Activated T-cell treated with anti-CD3 and anti-CD28 coated beads for 24 hours (primary cell): ENCODE results near the gene PLAC1.

Experiments used
- DNase-seq: peaks from one replicate; pipeline ENCODE4 v3.0.0-alpha.2; 2020; ENCODE audit warnings: low read depth

PLAC1 gene

DNA sequence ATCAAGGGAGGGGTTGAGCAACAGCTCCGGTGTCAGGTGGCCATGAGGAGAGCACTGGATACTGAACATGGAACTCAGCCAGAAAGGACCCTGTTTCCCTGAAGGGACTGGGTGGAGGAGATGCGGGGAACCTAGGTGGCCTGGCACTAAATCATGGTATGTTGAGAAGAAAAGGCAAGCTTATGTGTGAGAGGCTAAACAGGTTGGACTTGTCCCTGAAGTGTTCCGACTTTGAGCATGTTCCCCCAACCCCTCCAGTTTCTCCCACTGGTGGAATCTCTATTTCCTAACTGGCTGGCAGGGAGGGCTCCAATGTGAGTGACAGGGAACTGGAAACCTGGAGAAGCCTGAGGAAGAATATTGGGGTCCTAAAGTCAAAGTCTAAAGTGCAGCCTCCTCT lies 69.5 kb downstream of the PLAC1 start:
- DNase-seq = no peak

DNA sequence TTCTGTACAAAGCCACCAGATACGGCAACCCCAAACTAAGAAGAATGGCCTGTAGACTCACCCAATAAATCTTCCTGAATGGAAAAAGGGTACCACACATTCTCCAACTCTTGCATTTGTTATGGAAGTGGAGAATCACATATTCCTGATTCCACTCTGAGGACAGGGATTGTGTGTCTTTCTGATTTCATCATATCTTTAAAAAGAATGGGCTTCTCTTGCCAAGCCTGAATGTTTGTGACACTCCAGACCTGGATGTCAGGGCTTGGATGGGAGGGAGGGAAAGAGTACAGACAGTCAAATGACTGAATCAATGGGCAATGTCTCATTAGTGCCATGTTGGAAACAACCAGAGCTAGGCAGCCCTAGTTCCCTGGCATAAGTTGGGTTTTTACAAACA lies 77.4 kb downstream of the PLAC1 start:
- DNase-seq = no peak

DNA sequence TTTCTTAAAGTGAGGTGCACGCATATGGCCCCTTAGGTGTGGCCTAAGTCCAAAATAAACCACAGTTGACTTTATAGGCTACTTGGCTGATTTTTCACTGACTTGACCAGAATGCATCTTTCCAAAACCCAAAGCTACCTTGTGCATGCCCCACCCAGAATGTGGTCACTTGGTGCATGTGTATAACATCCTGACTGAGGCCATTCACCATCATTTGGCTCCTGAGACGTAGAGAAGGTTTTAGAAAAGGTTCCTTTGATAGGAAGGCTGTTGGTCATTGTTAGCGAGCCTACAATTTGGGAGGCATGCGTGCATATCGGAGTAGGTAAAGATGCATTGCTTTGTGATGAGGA lies 84.6 kb downstream of the PLAC1 start:
- no peak for DNase-seq

DNA sequence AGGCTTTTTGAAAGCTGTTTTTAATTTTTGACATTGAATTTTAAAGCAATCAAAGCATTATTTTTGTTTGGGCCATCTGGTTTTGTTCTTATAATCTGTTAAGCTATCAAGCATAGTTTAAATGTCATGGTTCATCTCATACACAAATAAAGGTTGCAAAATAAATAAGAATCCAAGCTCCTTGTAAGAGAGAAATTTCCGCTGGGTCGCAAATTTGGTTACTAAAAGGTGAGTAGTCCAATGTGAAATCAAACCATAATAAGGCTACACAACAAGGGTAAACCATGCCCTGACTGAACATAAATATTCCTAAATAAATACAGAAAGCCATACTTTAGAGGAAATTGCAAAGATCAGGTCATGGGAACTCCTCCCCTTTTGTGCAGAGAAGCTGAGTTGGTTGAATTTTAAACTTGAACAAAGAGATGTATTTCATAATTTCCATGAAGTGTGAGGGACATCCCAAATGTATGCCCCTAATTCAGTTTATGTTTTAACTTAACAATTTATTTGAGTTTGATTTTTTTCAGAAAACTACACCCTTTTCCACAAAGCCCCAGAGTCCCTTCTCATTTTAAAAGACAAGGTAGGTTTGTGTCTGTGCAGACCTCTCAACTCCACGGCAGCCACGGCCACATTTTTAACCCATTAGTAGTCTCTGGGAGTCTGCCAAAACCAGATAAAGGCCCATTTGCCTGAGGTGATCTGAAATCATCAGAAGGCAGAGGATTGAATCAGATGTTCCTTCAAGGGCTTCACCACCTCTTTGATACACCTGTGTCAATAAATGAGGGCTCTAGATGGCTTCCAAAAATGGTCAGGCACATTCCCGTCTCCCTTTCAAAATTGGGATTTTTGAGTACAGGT lies 85.2 kb downstream of the PLAC1 start:
- no peak for DNase-seq

DNA sequence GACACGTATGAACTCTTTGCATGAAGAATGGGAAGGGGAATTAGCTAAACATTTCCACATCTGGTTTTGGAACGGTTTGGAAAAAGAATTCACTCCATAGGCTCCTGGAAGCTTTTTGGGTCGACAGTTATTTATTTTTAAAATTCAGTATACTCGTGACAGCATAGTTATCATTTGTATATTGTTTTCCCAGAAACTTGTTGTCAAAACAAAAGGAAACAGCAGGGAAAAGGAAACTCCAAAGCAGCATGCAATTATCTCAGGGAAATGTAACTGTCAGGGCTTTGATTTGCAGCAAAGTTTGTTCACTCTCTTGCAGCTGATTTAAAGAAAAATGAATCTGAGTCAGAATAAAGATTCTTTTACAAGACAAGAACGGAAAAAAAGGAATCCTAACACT lies 86.5 kb downstream of the PLAC1 start:
- no peak for DNase-seq

DNA sequence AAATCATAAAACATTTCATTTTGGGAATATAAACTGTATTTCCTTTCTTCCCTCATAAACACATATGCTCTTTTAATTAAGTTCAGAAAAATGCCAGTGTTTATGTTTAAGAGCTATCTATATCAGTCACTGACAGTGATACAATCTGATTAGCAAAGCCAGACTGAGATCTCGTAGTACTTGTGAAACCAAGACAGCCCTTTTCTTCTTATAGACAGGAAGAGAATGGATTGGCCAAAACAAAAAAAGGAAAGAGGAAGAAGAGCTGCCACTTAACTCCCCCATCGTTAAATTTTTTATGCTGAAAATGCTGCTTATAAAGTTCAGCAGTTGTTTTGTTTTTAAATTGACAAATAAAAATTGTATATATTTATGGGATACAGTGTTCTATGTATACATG lies 87.4 kb downstream of the PLAC1 start:
- no peak for DNase-seq

DNA sequence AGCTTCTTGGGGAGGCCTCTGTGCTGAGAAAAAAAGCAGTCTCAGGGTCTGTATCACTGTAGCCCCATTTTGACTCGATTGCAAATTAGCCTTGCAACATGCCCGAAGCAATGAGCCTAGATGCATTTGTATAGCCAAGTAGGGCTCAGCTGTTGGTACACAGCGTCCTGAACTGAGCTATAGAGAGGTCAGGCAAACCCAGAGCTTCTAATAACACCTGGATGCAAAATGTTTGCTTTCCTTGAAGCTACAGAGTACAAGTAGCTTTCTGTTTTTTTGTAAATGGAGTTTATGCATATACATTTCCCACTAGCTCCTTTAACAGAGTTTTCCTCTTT lies 87.8 kb downstream of the PLAC1 start:
- DNase-seq = no peak

DNA sequence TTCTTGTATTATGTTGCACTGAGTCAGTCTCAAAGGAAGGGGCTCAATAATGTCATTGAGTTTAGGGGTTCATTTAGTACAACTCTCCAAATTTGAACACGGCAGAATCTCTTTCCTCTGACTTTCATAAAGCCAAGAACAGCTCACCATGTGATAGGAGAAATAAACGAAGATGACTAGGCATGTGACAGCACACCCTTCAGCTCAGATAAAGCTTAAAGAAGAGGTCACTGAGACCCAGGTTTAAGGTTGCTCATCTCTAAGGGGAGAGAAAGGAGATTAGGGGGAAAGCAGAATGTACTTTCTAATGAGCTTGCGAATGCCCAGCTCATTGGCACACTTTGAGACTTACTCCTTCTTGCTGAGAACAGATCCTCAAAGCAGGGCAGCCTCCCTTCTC lies 89.0 kb downstream of the PLAC1 start:
- no peak for DNase-seq

DNA sequence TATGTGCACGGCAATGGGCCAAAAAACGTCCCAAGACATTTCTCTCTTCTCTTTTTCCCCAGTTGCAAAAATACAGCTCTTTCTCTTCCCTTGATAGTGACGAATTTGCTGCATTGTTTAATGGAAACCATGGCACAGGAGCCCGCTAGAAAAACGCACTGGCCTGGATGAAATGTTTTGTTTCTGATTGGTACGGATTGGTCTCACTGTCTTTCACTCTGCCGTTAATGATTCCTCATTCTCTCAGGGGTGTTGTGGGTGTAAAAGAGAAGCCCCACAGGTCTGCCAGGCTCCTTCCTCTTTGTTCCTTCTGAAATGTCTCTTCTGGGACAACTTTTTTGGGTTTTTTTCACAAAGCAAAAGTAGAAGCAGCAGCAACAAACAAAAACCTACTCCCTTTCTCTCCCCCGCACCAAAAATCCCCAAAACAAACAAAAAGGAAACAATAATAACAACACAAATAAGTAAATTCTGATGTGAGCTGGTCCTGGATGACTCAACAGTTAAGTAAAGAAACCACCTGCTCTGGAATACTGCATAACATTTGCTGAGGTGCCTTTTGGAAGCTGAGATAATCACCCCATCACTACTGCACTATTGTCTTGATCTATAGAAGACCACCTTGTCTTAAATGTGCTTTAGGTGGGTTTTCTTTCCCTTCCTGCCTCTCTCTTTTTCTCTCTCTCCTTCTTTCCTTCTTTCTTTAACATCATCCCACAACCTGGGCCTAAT lies 89.8 kb downstream of the PLAC1 start:
- DNase-seq = no peak

DNA sequence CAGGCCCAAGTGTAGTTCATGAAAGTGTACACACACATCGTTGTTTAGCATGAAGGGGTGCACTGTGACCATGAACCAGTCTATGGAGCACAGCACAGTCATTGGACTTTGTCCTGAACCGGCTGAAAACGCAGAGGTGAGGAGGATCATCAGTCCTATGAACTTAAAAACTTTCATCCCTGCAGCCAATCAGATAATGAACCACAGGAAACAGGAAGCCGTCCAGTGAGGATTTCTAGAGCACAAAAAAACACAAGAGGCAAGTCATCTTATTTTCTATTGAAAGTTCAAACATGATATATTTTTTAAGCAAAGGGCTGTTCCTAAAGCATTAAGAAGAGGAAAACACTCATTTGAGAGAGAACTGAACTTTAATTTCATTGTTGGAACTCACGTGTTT lies 91.8 kb downstream of the PLAC1 start:
- no peak for DNase-seq

DNA sequence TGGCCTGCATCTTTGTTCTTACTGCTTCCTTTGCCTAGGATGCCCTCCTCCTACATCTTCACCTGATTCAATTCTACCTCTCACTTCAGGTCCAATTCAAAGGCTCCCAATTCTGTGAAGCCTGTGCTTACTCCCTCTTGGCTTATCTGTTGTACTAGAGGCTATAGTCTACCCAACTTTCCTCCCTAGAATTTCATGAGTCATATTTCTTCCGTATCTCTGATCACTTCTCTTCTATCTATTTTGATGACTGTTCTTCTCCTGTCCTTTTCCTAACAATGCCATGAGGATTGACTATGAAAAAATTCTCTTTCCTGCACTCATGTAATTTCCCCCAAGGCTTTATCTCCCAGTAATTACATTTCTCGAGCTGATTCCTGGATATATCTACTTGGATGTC lies 96.3 kb downstream of the PLAC1 start:
- no peak for DNase-seq

DNA sequence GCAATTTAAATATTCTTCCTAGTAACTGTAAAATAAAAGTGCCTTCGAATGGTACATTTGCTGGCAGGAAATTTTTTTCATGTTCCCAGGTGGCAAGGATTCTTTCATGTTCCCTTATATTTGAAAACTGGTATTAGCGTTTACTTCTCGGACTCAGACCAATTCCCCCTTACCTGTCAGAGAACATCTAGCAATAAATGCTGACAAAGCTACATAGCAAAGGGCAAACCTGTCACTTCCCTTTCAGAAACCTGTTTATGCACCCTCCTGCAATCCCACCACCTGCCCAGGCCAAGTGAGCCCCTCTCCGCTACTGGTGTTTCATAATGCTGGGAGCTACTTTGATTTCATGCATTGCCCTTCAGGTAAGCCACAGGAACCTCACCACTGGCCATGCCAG lies 100.1 kb downstream of the PLAC1 start:
- DNase-seq = no peak

DNA sequence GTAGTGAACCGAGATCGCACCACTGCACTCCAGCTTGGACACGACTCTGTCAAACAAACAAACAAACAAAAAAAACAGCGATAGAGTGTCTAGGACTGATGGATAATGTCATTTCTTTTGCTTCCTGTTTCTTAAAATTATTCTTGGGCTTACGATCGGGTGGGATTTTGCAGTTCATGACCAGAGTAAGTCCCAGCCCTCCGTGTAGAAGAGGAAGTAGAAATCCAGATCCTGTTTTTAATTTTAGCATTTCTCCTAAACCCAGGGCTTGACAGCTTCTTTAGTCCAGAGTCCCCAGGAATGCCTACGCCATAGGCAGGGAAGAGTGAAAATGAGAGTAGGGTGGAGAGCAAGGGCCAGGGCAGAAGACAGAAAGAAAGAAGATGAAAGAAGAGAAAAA lies 104.0 kb downstream of the PLAC1 start:
- DNase-seq = no peak

DNA sequence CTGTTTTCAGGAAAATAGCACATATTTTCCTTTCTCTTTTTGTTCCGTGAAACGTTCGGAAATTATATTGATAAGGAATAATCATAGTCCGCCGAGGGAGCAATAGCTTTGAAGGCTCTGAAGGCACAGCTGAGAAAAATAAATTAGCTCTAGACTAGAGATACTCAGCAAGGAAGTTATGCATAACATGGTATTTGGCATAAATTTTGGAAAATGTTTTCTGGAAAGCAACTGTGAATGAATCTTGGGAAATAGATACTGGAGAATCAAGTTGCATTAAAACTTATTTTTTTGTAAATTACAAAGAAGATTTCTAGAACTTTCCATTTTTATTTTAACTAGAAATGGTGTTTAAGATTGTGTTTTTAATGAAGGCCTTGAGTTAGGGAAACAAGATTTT lies 105.9 kb downstream of the PLAC1 start:
- no peak for DNase-seq

DNA sequence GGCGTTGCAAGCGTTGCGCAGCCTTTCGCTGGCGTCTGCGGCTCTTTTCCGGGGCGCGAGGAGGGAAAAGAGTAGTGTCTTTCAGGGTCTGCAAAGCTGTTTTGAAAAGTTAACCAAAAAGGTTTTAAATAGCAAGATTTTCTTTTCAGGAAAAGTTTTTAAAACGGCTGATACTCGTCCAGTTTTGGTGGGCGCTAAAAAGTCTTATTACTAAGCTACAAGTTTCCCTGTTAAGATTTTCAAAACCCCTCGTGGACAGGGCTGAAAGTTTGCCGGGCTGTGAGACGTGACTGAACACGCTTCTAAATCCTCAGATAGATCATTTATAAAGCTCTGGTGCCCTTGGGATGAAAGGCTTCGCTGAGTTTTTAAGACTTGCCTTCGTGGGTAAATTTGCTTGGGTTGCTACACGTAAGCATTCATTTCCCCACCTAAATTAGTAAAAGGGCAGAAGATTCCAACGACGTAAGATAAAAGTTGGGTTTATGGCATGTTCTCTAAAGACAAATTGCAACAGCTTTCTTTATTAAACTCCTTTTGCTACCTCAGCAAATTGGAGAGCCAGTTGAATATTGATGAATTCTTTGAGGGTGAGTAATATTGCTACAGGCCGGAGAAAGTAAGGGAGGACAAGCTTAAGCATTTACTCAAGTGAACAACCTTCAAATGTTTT lies 106.8 kb downstream of the PLAC1 start:
- no peak for DNase-seq

DNA sequence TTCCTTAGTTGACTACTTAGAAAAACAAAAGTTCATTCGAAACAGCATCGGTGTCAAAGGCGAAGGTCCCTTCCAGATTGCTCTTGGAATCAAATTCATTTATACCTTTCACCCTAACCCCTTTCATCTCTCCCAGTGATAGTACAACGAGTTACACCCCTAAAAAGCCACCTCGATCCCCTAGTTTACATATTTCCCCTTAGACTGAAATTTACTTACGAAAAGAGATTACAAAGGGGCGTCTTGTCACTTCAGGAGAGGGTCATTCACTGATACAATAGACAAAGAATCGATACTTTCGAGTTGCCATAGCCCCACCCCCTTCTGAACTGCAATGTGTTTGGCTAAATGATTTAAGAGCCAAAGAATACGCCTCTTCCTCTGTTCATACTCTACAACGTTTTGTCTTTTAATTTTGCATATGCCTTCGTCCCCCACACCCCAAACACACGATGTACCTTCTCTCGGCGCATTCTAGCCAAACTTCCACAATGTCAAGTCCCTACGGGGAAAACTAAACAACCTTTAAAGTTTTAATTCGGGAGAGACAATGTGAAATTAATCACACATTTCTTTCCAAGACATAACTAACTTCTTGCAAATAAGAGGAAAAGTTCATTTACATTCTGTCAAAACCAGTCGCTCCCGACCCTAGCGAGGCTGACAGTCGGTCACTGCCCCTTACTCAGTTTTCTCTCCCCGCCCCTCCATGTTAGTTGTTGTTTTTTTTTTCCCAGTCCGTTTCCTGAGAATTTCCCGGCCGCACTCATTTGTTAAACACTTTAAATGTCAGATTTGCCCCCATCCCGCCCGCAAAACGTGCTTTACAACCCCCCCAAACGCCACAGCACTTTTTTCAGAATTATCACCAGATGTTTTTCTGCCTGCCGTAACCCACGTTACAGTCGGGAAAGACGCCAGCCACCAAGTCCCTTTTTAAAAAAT lies 109.7 kb downstream of the PLAC1 start:
- no peak for DNase-seq

DNA sequence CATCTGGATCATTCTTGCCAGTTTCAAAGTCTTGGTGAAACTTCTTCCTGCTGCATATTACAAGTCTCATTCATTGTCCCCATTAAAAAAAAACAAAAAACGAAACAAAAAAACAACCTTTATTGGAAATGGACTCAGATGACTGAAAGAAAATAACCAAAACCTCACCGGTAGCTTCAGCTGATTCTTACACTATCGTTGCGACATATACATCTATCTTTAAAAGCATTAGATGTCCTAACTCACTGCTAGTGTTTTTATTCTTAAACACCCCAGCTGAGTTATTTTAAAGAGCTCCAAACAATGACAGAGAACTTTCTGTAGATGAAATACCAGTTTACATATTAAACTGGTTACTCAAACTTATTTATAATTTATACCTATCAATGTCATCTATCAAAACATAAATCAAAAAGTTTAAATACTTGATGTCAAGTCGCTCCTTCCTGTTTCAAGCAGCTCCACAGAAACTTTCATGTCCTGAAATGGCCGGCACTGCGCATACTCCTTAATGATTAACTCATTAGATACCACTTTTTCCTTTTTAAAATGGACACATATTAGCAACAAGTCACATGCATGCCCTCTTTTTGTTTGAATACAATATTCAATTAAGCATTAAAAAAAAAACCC lies 111.1 kb downstream of the PLAC1 start:
- no peak for DNase-seq

DNA sequence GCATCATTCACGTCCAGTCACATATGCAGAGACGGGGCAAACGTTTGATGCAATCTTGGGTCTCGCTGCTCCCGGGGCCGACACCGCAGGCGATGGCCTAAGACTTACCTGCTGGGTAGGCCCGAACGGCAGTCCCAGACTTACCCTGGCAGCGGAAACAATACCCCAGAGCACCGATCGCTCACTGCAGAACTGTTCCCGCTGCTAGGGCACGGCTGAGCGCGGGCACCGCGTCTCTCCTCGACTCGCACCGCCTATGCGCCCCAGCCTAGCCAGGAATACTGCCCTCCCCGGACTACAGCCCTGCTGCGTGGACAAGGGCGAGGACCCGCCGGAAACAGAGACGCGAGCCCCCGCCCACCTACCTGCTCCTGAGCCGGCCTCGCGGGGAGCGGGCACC lies 112.1 kb downstream of the PLAC1 start:
- no peak for DNase-seq

DNA sequence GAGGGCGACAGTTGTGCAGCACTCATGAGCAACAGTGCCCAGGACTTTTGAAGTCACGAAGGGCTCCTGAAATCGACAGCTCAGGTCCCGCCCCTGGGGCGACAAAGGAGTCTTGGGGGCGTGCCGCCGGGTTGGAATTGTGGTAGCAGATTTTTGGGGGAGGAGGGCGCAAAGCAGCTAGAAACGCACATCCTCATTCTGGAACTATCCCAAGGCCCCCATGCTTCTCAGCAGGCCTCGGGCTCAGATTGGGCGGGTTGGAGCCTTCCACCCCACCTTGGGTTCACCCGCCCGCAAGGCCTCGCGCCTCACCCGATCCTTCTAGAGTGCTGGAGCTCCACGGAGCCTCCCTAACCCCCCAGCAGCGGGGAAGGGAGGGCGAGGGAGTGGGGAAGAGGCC lies 112.8 kb downstream of the PLAC1 start:
- DNase-seq = no peak

DNA sequence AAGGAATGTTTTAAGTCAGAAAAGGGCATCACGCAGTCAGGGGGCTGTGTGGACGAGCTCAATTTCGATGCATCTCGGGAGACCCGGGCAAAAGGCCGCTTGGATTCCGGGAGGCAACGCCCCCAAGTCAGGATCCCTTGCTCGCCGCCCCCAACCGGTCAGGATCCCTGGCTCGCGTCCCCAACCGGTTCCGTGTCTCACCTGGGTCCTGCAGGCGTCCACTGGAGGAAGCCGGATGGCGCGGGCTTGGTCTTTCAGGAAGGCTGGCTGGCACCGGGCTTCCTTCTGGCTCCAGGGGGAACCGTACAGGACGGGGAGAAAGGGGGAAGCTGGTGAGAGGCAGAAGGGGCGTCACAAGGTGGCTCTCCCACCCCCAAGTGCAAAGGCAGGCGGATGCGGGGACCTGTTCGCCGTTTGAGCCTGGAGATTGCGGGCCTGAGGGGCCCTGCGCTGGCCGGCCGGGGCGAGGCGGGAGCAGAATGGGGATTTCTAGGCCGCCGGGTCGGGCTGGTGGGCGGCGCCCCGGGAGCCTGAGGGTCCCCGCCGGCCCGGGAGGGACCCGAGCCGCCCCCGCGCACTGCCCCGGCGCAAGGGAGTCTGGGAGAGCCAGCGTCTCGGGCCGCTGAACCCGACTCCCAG lies 113.6 kb downstream of the PLAC1 start:
- DNase-seq = no peak

DNA sequence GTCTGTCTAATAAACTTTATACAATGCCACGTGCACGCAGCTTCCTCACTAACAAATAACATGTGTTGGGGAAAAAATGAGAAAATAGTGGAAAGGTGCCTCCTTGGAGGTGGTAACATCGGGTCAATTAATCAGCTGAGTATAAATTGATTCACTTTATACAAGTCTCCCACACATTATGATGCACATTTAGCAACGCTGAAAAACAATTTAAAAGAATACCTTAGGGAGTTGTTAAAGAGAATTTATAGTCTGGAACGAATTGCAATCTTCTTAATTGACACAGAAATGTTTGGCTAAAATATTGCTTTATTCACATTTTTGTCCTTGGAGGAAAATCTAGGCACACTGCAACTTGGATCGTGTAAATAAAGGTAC lies 114.1 kb downstream of the PLAC1 start:
- DNase-seq = no peak
